Keratinocyte (primary cell): ENCODE results near the gene GTF2A1. TPM values are rescaled to one million over a fixed set of nuclear protein-coding genes. Genes with fewer than 3 reads are reported as not detected.

Source experiments
- DNase-seq: peaks from one replicate; pipeline ENCODE4 v3.0.0-alpha.2; 2011; ENCODE audit warnings: low read depth, missing footprints, low spot score
- FAIRE-seq: peaks from 2 replicates; lab custom pipeline; 2011; peaks lifted over from hg19 to GRCh38; lab: Jason Lieb, UNC
- H2AFZ ChIP-seq: 2 replicates; pipeline ENCODE4 v1.6.0; 2012; ENCODE audit warnings: low read length, control low read depth, inconsistent platforms; ENCODE audit not compliant: control insufficient read depth
- H3K27ac ChIP-seq: 2 replicates; pipeline ENCODE4 v1.5.1; 2011; ENCODE audit warnings: low read length; ENCODE audit not compliant: control insufficient read depth, insufficient read depth
- H3K27me3 ChIP-seq: 3 replicates; pipeline ENCODE4 v1.6.0; 2011; ENCODE audit warnings: low read length; ENCODE audit not compliant: control insufficient read depth, insufficient read depth; ENCODE audit errors: extremely low read depth
- H3K36me3 ChIP-seq, 2 experiments: 2 replicates in 1 of 2; 3 replicates in 1 of 2; pipeline ENCODE4 v1.5.1; 2011; ENCODE audit warnings: low read length in 2 of 2, mild to moderate bottlenecking in 1 of 2; ENCODE audit not compliant: control insufficient read depth in 2 of 2, insufficient read depth in 2 of 2; ENCODE audit errors: extremely low read depth in 1 of 2
- H3K4me1 ChIP-seq: 3 replicates; pipeline ENCODE4 v1.5.1; 2011; ENCODE audit warnings: low read length; ENCODE audit not compliant: control insufficient read depth, insufficient read depth; ENCODE audit errors: extremely low read depth
- H3K4me2 ChIP-seq: 3 replicates; pipeline ENCODE4 v1.6.0; 2011; ENCODE audit warnings: low read depth, low read length; ENCODE audit not compliant: control insufficient read depth, insufficient read depth; ENCODE audit errors: extremely low read depth
- H3K4me3 ChIP-seq, 3 experiments: fragments of 200-600 bp in 1 of 3; sonication (generic) in 1 of 3; 2 replicates in 2 of 3; 3 replicates in 1 of 3; pipeline ENCODE4 v1.5.1; 2011 to 2016; ENCODE audit warnings: low read length in 3 of 3, mild to moderate bottlenecking in 3 of 3, control low read depth in 2 of 3, inconsistent platforms in 1 of 3, low read depth in 1 of 3, mixed read lengths in 1 of 3, mixed run types in 1 of 3, moderate library complexity in 1 of 3; ENCODE audit not compliant: control insufficient read depth in 2 of 3, insufficient read depth in 2 of 3; ENCODE audit errors: extremely low read depth in 1 of 3
- H3K79me2 ChIP-seq: 2 replicates; pipeline ENCODE4 v1.6.0; 2012; ENCODE audit warnings: low read length; ENCODE audit not compliant: control insufficient read depth, insufficient read depth
- H3K9ac ChIP-seq: 3 replicates; pipeline ENCODE4 v1.6.0; 2011; ENCODE audit warnings: low read length; ENCODE audit not compliant: control insufficient read depth, insufficient read depth; ENCODE audit errors: extremely low read depth
- H3K9me1 ChIP-seq: 3 replicates; pipeline ENCODE4 v1.6.0; 2011; ENCODE audit warnings: low read length; ENCODE audit not compliant: control insufficient read depth, insufficient read depth; ENCODE audit errors: extremely low read depth
- H3K9me3 ChIP-seq: 2 replicates; pipeline ENCODE4 v1.5.1; 2012; ENCODE audit warnings: low read depth, low read length; ENCODE audit not compliant: control insufficient read depth
- H4K20me1 ChIP-seq: 3 replicates; pipeline ENCODE4 v1.6.0; 2011; ENCODE audit warnings: low read length; ENCODE audit not compliant: control insufficient read depth, insufficient read depth; ENCODE audit errors: extremely low read depth
- CTCF ChIP-seq, 3 experiments: IDR thresholded peaks in 1 of 3; conservative IDR thresholded peaks in 1 of 3; optimal IDR thresholded peaks in 1 of 3; 2 replicates in 2 of 3; 3 replicates in 1 of 3; pipeline versions ENCODE3 to v1.5.1; 2011; ENCODE audit warnings: low read length in 3 of 3, mild to moderate bottlenecking in 3 of 3, moderate library complexity in 2 of 3, control low read depth in 1 of 3, inconsistent platforms in 1 of 3; ENCODE audit not compliant: insufficient read depth in 2 of 3; ENCODE audit errors: extremely low read depth in 1 of 3
- EZH2 ChIP-seq: IDR thresholded peaks from one replicate; pipeline ENCODE4 v1.6.1; 2012; ENCODE audit warnings: inconsistent platforms, mild to moderate bottlenecking, low read length, moderate library complexity
- dilution Hi-C: fragments of 300-500 bp; cut with MboI; formaldehyde crosslinking; loops from one replicate; pipeline ENCODE4 v1.7.0; 2020; ENCODE audit warnings: low sequenced_read_pairs; ENCODE audit not compliant: extremely low pct_ligation_motif_present
- polyA plus RNA-seq, 5 experiments: library from polyadenylated mRNA; depleted of rRNA in 3 of 5; stranded (reverse) in 3 of 5; stranded (forward) in 1 of 5; unstranded in 1 of 5; fragments of >200 nt; gene quantifications; 1 replicate in 1 of 5; 2 replicates in 3 of 5; 3 replicates in 1 of 5; pipeline versions ENCODE4 v1.2.1 to v1.2.3, GENCODE V29; 2011 to 2012; ENCODE audit warnings: missing spikeins in 2 of 5, low read depth in 1 of 5, low replicate concordance in 1 of 5

The GTF2A1 gene
- polyA plus RNA-seq, 1 donor (not counting 4 experiments of a cell fraction or from before 2014, with no cell fraction given), result 17.5 TPM

DNA sequence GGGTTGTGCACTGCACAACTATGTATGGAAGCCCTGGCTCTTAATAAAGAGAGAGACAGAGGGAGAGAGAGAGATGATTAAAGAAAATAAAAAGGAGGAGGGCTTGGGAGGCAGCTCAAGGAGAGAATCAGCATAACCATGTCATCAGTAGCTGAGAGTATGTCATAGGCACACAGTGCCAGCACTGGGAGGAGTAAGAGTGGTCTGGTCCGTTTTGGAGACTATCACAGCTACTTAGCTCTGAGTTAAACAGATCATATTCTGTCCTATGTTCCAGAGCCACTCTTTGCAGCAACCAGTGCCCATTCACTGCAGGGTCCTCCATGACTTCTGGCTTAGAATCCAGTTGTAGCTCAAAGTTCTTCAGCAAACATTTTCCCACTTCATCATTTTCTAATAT is 59.0 kb downstream of the GTF2A1 start:
- no peaks in the 10 kb centered on the region for H3K79me2 ChIP-seq
- H3K27ac ChIP-seq, result no peak overlapping the region
- no peak overlapping the region for H3K4me2 ChIP-seq
- H3K27me3 ChIP-seq, result no peaks in the 10 kb centered on the region
- H4K20me1 ChIP-seq, result no peaks in the 10 kb centered on the region
- FAIRE-seq (no peak), DNase-seq (no peak)
- no peaks in the 10 kb centered on the region for H3K9me3 ChIP-seq
- H3K36me3 ChIP-seq, result no peaks in the 10 kb centered on the region
- no peak overlapping the region for H2AFZ ChIP-seq
- no peak overlapping the region for H3K9ac ChIP-seq
- H3K4me1 ChIP-seq, result no peaks in the 10 kb centered on the region
- no peak for TF ChIP-seq CTCF (optimal IDR thresholded peaks at IDR 0.05 in 1 of 3, IDR thresholded peaks at IDR 0.05 in 1 of 3, conservative IDR thresholded peaks at IDR 0.05 in 1 of 3; ENCODE audit: extremely low read depth in 1 of 3, insufficient read depth in 2 of 3, low read length in 3 of 3)
- TF ChIP-seq EZH2, result no peak
- H3K9me1 ChIP-seq, result no peaks in the 10 kb centered on the region
- dilution Hi-C loops, result no loop called here
- H3K4me3 ChIP-seq, result no peak overlapping the region

- dilution Hi-C loops, result no loop called here
- no peaks in the 10 kb centered on the region for H3K27me3 ChIP-seq
- no peaks in the 10 kb centered on the region for H3K36me3 ChIP-seq
- no peaks in the 10 kb centered on the region for H3K9me1 ChIP-seq
- no peak overlapping the region for H3K9ac ChIP-seq
- H3K27ac ChIP-seq, result no peak overlapping the region
- no peak overlapping the region for H2AFZ ChIP-seq
- H4K20me1 ChIP-seq, result no peaks in the 10 kb centered on the region
- no peak for TF ChIP-seq CTCF (optimal IDR thresholded peaks at IDR 0.05 in 1 of 3, IDR thresholded peaks at IDR 0.05 in 1 of 3, conservative IDR thresholded peaks at IDR 0.05 in 1 of 3; ENCODE audit: extremely low read depth in 1 of 3, insufficient read depth in 2 of 3, low read length in 3 of 3)
- no peak for TF ChIP-seq EZH2
- DNase-seq (no peak), FAIRE-seq (no peak)
- no peak overlapping the region for H3K4me2 ChIP-seq
- H3K4me3 ChIP-seq, result no peak overlapping the region
- no peaks in the 10 kb centered on the region for H3K4me1 ChIP-seq
- no peaks in the 10 kb centered on the region for H3K9me3 ChIP-seq
- no peaks in the 10 kb centered on the region for H3K79me2 ChIP-seq
Observed at GRCh38 chr14:81161088-81161487, 59.7 kb downstream of the GTF2A1 start.
